VCaP (cell line): Measurements from ENCODE around the gene NR3C2.

ENCODE experiments used
- H3K27ac ChIP-seq: fragments of 450-650 bp; 2 replicates; pipeline ENCODE4 v1.5.1; 2017
- CTCF ChIP-seq: fragments of 450-650 bp; conservative IDR thresholded peaks from 2 replicates; pipeline ENCODE4 v1.5.1; 2017; ENCODE audit warnings: mild to moderate bottlenecking, moderate library complexity

The NR3C2 gene

GRCh38 chr4:148443512-148444295, 1.5 kb upstream of the NR3C2 start:
- peak overlapping the region; percentile 58; the same call in 1 of the 2 replicates for H3K27ac ChIP-seq
- no peak for TF ChIP-seq CTCF

GRCh38 chr4:148442832-148443511, 758 bp upstream of the NR3C2 start:
- no peak for TF ChIP-seq CTCF
- H3K27ac ChIP-seq: peak overlapping the region; percentile 70

GRCh38 chr4:148441624-148441985, 609 bp downstream of the NR3C2 start:
- no peak for TF ChIP-seq CTCF
- H3K27ac ChIP-seq: peak overlapping the region; percentile 70

- peak; percentile 24 for TF ChIP-seq CTCF
- no peak overlapping the region for H3K27ac ChIP-seq
Observed at GRCh38 chr4:148438047-148438446, 4.2 kb downstream of the NR3C2 start.

GRCh38 chr4:148437439-148437838, 4.8 kb downstream of the NR3C2 start:
- no peak for TF ChIP-seq CTCF
- H3K27ac ChIP-seq: no peak overlapping the region

- H3K27ac ChIP-seq: no peak overlapping the region
- TF ChIP-seq CTCF: no peak
Observed at GRCh38 chr4:148436512-148436911, 5.7 kb downstream of the NR3C2 start.

GRCh38 chr4:148435654-148436406, 6.4 kb downstream of the NR3C2 start:
- H3K27ac ChIP-seq: no peak overlapping the region
- TF ChIP-seq CTCF: no peak
